GM12864 (cell line): ENCODE measurements around the gene DAZAP2.
"Not testable (repeated sequence)": the region's sequence is repeated elsewhere in the genome, so short reads cannot be mapped to it uniquely, and the experiment has no call there.

ENCODE experiments used
- DNase-seq: peaks from one replicate; pipeline ENCODE4 v3.0.0-alpha.2; 2011; ENCODE audit warnings: low read depth
- H3K4me3 ChIP-seq: 2 replicates; pipeline ENCODE4 v1.5.1; 2011; ENCODE audit warnings: mild to moderate bottlenecking, low read depth, low read length, control low read depth
- CTCF ChIP-seq: IDR thresholded peaks from 2 replicates; pipeline ENCODE4 v1.5.1; 2011; ENCODE audit warnings: low read depth, mild to moderate bottlenecking, moderate library complexity, low read length, control low read depth, inconsistent platforms; ENCODE audit errors: missing control alignments

Gene DAZAP2

GRCh38 chr12:51216642-51217041 lies 22.0 kb upstream of the DAZAP2 start:
- TF ChIP-seq CTCF, result no peak
- H3K4me3 ChIP-seq, result peak overlapping the region; percentile 72; the same call in 1 of the 2 replicates
- no peak for DNase-seq

GRCh38 chr12:51217133-51217967 lies 21.3 kb upstream of the DAZAP2 start:
- TF ChIP-seq CTCF, result peak; percentile 38
- peak overlapping the region; percentile 72 for H3K4me3 ChIP-seq
- peak; percentile 5 for DNase-seq

GRCh38 chr12:51217968-51218606 lies 20.5 kb upstream of the DAZAP2 start, which contains the start of gene POU6F1:
Gene POU6F1 (minus strand): TSS chr12:51218062. CDS start chr12:51206836, 11,226 bp downstream.
- peak within 1 kb of the TSS; percentile 72 for H3K4me3 ChIP-seq
- peak; percentile 66 for TF ChIP-seq CTCF
- peak; percentile 22 for DNase-seq

- peak; percentile 5 for DNase-seq
- peak overlapping the region; percentile 72 for H3K4me3 ChIP-seq
- no peak for TF ChIP-seq CTCF
These were observed 19.9 kb upstream of the DAZAP2 start for GRCh38 chr12:51218607-51219161.

GRCh38 chr12:51219322-51219721 lies 19.3 kb upstream of the DAZAP2 start:
- no peak for TF ChIP-seq CTCF
- H3K4me3 ChIP-seq, result no peak overlapping the region; the same call in 1 of the 2 replicates
- DNase-seq, result no peak

GRCh38 chr12:51219857-51220256 lies 18.8 kb upstream of the DAZAP2 start:
- not testable (repeated sequence) for H3K4me3 ChIP-seq, DNase-seq

- TF ChIP-seq CTCF, result no peak
- H3K4me3 ChIP-seq, result no peak overlapping the region
- DNase-seq, result no peak
These were observed 16.2 kb upstream of the DAZAP2 start for GRCh38 chr12:51222461-51222860.
